NCI-H2196 treated with DMSO at 0.1 percent for 48 hours (cell line): Measurements from ENCODE around the gene MRPS14.
"Not testable (repeated sequence)": the region's sequence is repeated elsewhere in the genome, so short reads cannot be mapped to it uniquely, and the experiment has no call there.

Experiments used
- DNase-seq: peaks from one replicate; lab custom pipeline; 2025; ENCODE audit not compliant: unreplicated experiment; lab: John Stamatoyannopoulos, UW

Gene MRPS14

DNA sequence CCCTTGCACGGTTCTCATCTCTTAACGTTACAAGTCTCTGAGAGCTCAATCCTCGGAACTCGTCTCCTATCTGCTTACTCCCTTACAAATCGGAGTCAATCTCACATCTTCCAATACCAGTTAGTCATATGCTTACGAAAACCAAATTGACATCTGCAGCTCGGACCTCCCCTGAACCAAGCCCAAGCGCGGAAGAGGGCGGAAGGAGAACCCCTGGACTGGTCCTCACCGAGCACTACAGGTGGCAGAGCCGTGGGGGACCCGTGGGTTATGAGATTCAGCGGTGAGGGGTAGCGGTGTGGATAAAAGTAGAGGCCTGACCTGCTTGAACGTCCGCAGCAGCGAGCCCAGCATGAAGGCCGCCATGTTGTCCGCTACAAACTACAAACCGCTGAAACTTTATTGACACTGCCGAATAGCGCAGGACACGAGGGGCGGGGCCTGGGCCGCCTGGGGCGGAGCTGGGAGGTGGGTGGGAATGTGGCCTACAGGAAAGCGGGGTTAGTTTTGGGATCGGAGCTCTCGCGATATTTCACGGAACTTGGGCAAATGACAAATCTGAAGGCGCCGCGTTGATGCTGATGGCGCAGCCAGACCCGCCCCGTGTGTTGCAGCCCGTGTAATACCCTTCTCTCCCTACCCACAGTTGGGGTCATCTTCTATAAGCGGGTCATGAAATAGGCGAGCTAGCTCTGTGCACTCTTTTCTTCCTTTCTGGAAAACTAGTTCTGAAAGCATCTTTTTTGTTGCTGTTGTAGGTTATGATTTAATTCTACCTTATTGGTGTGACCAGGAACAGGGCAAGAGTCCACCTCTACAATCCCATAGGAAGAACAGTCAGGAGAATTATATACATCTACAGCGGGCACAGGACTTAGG lies at the start of gene MRPS14:
Gene MRPS14, minus strand, starts transcription at position 383 of the 879 bp plus-strand sequence. Its CDS starts 17 bp downstream, at position 366.
- DNase-seq: peak; percentile 90

GRCh38 chr1:175072099-175072951 lies 49.1 kb upstream of the MRPS14 start:
- DNase-seq: no peak

DNA sequence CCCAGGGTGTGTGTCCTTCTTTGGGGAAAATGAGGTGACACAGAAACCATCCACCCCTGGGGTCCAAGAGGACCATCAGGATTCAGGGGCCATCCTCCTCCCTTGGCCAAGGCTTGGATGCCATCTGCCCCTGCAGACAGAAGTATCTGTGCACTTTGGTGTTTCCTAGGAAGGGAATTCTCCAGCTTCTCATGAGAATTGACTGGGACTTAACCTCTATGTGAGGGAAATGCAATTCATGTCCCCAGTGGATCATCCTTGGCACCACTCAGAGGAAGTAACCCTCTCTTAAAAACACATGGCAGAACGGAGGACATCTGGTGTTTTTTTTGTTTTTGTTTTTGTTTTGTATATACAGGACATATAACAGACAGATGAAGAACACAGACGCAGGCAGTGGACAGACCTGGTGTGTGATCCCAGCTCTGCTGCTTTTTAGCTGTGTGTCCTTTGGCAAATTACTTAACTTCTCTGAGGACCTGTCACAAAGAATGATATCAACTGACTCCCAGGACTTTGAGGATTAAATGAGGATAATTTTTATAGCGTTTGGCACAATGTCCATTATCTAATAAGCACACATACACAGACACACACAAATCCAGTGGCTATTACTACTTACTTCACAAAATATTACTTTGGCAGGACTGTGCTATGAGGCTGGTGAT lies 48.2 kb upstream of the MRPS14 start:
- DNase-seq: no peak

- no peak for DNase-seq
These were observed 47.6 kb upstream of the MRPS14 start for GRCh38 chr1:175070818-175071217.

DNA sequence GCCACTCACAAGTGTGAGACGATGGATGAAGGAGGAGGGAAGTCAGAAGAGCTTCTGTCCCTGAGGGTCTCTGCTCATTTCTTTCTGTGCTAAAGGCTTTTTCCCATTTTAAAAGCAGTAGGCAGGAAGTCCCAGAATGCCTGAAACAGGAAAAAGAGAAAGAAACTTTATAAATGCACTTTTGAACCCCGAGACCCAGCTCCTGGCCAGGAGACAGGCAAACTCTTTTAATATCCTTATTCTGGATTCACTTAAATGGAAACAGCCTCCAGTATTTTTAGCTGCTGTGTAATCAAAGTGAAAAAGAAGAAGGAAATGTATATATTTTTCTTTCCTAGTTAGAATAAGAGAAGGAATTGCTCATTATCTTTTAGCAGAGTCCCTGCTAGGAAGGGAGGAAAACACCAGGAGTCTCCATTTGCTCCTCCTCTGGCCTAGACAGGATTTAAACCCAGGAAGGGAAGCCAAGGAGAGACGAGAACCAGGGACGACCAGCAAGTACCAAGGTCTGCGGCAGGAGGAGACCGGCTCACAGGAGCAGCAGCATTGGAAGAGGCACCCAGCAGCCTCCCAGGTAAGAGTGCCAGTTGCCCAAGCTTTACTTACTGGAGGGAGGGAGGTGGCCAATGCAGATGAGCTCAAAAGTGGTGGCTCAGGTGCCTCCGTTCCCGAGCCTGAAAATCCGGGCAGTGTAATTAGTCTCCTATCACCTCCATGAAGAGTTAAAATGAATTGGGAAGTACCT lies 44.3 kb upstream of the MRPS14 start, which contains the start of gene TNN:
Gene TNN, plus strand, starts transcription at position 472 of the 745 bp plus-strand sequence. CDS start 9,586 bp downstream, outside the sequence.
- DNase-seq: no peak

DNA sequence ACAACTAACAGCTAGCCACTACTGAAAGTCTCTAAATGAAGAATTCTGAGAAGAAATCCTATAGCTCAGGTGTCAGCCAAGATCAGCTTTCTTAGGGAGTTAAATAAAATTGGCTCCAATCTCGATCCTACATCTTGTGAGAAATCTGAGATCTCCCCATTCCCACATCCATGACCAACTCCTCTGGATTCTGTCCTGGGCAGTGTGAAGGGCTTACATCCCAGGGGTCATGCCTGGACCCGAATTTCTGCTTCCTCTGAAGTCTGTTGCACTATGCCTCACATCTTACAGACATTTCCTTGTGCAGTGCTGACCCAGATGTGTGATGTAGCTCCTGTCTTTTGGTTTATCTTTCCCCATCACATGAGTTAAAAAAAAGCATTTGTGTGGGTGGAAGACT lies 39.6 kb upstream of the MRPS14 start:
- no peak for DNase-seq

GRCh38 chr1:175062339-175062738 lies 39.1 kb upstream of the MRPS14 start:
- no peak for DNase-seq

DNA sequence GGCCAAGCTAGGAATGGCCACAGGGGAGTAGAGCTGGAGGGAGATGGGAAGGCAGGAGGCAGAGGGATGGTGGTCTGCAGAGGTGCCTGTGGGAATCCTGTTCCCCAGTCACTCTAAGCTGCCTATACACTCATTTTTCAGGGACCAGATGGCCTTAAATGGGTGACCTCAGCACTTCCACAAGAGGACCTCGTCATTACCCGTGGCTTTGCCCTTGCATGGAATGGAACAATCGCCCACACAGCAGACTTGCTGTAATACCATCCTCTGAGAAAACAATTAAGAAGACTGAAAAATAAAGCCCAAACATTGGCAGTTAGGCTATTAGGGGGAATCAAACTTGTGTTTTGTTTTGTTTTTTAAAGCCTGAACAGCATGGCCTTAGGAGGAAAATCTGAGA lies 31.5 kb upstream of the MRPS14 start:
- no peak for DNase-seq

DNA sequence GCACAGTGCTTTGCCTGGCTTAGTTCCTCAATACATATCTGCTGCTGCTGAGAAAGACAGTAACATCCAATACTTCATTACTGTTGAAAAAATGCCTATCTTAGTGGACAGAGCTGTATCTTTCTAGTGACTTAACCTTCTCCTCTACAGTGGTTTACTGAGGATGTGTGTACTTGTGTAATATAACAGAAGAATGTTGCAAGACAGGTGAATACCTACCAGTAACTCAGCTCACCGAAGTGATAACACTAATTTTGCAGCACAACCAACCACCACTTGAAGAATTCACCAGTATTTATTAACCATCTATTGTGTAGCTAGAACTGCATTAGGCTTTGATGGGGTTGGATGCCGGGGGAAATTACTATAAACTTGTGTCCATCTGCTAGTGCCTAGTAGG lies 27.8 kb upstream of the MRPS14 start:
- DNase-seq: no peak

DNA sequence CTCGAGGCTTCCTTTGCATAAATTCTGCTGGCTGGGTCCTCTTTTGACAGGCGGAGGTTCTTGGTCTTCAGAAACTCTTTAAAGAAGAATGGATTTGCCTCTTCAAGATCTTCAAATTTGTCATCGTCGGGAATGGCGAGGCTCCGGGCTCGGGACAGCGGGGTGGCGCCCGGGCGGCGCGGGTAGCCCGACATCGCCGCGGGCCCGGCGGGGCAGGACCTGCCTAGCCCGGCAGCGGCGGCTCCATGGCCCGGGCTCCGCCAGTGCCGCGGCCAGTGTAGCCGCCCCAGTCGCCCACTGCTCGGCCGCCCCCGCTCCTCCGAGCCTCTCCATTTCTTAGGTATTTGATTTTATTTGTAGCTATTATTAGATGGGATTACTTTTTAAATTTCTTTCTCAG lies 22.3 kb upstream of the MRPS14 start:
- no peak for DNase-seq

DNA sequence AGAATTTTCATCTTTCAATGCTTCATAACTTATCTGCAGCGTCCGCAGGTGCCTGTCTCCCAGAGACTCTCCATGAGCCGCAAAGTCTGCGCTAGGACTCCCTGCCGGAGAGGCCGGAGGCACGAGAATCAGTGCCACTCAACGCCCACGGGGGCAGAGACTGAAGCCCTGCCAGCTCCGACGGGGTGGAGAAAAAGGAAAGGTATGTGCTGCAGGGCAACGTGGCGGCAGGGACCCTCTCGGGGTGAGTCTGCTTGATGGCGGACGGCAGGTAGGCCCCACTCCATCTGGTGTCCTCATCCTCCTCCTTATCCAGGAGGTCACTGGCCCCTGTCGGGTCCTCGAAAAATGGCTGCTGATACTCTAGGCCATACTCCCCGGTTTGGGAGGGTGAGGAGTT lies 21.9 kb upstream of the MRPS14 start:
- DNase-seq: no peak

GRCh38 chr1:175044591-175044990 lies 21.4 kb upstream of the MRPS14 start:
- DNase-seq: not testable (repeated sequence)

DNA sequence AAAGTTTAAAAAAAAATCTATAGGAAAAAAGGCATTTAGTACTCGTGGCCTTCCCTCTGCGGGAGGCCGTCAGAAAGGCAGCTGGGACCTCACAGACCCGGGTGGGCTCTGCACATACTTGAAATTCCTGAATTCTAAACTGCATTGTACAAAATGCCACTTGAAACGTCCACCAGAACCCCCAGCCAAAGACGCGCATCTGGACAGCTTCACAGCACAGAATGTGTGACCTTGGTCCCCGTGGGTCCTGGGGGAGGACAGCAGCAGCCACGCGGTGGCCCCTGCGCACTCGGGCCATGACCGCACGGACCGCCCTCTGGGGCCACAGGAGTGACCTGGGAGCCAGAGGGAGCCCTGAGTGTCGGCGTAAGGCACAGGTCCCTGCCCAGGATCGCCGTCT lies 20.6 kb upstream of the MRPS14 start:
- DNase-seq: no peak

- DNase-seq: no peak
These were observed 19.4 kb upstream of the MRPS14 start for GRCh38 chr1:175042650-175043049.

GRCh38 chr1:175040324-175040879 lies 17.2 kb upstream of the MRPS14 start:
- no peak for DNase-seq

DNA sequence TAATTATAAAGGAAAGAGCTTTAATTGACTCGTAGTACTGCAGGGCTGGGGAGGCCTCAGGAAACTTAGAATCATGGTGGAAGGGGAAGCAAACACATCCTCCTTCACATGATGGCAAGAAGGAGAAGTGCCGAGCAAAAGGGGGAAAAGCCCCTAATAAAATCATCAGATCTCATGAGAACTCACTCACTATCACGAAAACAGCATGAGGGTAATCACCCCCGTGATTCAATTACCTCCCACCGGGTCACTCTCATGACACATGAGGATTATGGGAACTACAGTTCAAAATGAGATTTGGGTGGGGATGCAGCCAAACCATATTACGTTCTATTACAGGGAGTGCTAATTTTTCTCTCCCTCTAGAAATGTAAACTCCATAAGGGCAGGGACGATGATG lies 14.2 kb upstream of the MRPS14 start:
- DNase-seq: no peak

DNA sequence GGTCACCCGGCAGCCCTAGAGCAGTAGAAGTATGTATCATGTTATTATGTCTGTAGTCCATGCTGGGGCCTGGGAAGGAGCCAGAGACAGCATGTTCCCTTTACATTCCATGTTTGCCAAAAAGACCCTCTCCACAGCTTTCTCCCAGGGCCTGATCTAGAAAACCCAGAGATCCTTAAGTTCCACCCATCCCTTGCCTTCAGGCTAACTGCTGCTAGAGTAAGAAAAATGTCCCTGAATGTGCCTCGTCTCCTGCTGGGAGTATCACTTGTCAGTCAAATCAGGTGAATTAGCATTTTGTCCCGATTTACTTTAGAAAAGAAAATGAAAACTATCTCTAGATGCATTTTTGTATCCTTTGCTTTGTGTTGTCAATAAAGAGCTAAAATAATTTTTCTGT lies 13.3 kb upstream of the MRPS14 start:
- DNase-seq: no peak

GRCh38 chr1:175035865-175036264 lies 12.6 kb upstream of the MRPS14 start:
- no peak for DNase-seq

GRCh38 chr1:175034775-175035174 lies 11.6 kb upstream of the MRPS14 start:
- no peak for DNase-seq

GRCh38 chr1:175033953-175034352 lies 10.7 kb upstream of the MRPS14 start:
- no peak for DNase-seq
